DMS 273 treated with DMSO at 0.1 percent for 48 hours (cell line): ENCODE data around the gene NDUFC2.
A peak's percentile ranks its signal among the peaks of the same experiment; 100 is the strongest.
"Not testable (repeated sequence)": the region's sequence is repeated elsewhere in the genome, so short reads cannot be mapped to it uniquely, and the experiment has no call there.

ENCODE experiments used
- DNase-seq: peaks from one replicate; lab custom pipeline; 2025; lab: John Stamatoyannopoulos, UW

Gene NDUFC2

DNA sequence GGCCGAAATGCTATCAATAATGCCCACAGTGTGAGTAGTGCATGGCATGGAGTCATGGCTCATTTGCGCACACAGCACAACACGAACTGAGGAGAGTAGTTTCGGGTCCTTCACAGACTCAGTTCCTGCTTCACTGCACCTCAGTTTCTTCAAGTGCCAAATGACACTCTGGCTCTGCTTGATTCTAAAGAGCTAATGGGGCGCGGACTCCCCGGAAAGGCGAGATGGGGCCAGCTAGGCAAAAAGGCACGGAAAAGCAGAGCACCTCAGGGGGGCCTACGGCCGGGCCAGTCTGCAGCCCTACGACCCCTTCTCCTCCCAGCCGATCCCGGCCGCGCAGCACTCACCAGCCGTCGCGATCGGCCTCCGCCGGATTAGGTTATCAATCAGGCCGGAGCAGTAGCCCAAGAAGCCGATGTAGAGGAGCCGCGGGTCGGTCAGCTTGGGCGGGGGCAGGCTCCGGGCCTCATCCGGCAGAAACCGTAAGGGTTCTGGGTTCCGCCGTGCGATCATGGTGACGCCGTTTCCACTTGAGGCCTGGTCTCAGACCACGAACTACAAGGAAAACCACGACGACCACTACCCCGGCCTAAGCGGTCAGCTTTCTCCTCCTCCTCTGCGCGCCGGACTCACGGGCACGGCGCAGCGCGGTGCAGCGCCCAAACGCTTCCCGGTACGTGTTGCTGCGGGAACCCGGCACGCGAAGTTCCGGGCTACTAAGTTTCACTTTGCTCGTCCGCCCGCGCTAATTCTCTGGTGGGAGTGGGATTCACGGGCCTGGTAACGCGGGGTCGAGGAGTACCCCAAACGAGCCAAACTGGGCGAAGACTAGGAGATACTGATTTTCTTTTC lies at the start of gene NDUFC2:
Gene NDUFC2, minus strand, starts transcription at position 631 of the 852 bp plus-strand sequence. Its CDS starts 118 bp downstream, at position 513.
- DNase-seq, result no peak

- no peak for DNase-seq
Observed at GRCh38 chr11:78127403-78127802, 47.7 kb upstream of the NDUFC2 start.

GRCh38 chr11:78112582-78113275 lies 33.1 kb upstream of the NDUFC2 start:
- no peak for DNase-seq

DNA sequence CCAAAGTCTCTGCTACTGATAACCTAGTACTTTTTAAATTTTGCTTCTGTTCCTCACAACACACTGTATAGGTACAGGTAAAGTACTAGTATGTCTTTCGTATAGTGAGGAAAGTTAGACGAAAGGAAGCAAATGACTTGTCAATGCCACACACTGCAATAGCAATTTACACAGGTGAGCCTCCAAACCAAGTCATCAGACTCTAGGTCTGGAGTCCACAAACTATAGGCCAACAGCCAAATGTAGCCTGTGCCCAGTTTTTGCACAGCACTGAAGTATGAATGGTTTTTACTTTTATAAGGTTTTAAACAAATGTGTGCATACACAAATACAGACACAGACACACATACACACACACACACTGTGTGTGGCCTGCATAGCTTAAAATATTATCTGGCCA lies 31.6 kb upstream of the NDUFC2 start:
- no peak for DNase-seq

GRCh38 chr11:78110830-78111229 lies 31.2 kb upstream of the NDUFC2 start:
- no peak for DNase-seq

DNA sequence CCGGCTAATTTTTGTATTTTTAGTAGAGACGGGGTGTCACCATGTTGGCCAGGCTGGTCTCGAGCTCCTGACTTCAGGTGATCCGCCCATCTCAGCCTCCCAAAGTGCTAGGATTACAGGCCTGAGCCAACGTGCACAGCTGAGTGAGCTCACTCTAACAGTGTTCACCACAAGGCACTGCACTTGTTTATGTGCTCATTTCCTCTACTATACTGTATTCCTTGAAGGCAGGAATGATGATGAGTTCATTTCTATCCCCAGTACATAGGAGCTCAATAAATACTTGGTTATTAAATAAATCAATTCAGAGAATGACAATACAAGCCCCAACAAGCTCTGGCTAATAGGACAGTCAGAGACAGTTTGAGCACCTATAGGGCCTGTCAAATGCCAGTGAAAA lies 30.7 kb upstream of the NDUFC2 start:
- DNase-seq, result no peak

GRCh38 chr11:78109081-78110015 lies 29.7 kb upstream of the NDUFC2 start:
- DNase-seq, result peak; percentile 82

- no peak for DNase-seq
Observed at GRCh38 chr11:78100676-78101472, 21.2 kb upstream of the NDUFC2 start.

- no peak for DNase-seq
Observed at GRCh38 chr11:78100261-78100660, 20.6 kb upstream of the NDUFC2 start.

DNA sequence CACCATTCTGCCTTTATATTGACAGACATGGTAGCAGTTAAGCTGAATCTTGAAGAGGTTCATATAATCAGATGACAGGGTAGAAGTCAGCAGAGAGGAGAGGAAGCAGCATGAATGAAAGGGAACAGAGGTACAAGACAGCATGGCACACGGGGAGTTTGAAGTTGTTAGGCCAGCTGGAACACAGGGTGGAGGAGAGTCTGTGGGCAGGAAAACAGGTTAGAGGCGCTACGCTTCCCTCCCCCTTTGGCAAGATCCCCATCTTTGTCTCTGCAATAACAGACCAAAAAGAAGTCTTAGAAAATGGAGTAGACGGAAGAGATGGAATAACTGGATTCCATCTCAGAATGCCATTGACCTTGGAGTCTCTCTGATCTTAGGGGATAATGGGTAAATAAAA lies 20.0 kb upstream of the NDUFC2 start:
- DNase-seq, result no peak

GRCh38 chr11:78097666-78098385 lies 18.2 kb upstream of the NDUFC2 start:
- no peak for DNase-seq

- DNase-seq, result no peak
Observed at GRCh38 chr11:78094250-78094649, 14.6 kb upstream of the NDUFC2 start.

DNA sequence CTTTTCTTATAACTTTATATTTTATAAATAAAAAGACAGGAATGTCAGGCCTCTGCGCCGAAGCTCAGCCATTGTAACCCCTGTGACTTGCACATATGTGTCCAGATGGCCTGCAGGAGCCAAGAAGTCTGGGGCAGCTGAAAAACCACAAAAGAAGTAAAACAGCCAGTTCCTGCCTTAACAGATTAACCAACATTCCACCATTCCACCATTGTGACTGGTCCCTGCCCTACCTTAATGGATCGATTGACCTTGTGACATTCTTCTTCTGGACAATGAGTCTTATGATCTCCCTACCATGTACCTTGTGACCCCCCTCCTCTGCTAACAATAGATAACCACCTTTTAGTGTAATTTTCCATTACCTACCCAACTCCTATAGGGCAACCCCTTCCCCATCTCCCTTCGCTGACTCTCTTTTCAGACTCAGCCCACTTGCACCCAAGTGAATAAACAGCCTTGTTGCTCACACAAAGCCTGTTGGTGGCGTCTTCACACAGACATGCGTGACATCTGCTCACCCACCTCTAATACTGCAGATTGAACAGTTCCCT lies 6.9 kb upstream of the NDUFC2 start:
- not testable (repeated sequence) for DNase-seq

- no peak for DNase-seq
Observed at GRCh38 chr11:78085972-78086371, 6.3 kb upstream of the NDUFC2 start.

- DNase-seq, result not testable (repeated sequence)
Observed at GRCh38 chr11:78084506-78084905, 4.8 kb upstream of the NDUFC2 start.

DNA sequence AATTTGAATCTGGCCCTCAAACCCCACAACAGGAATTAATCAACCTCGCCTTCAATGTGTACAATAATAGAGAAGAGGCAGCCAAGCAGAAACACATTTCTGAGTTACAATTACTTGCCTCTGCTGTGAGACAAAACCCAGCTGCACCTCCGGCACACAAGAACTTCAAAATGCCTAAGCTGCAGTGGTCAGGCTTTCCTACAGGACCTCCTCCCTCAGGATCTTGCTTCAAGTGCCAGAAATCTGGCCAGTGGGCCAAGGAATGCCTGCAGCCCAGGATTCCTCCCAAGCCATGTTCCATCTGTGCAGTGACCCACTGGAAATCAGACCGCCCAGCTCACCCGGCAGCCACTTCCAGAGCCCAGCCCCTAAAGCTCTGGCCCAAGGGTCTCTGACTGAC lies 3.4 kb upstream of the NDUFC2 start:
- DNase-seq, result no peak

- no peak for DNase-seq
Observed at GRCh38 chr11:78082146-78082545, 2.5 kb upstream of the NDUFC2 start.

DNA sequence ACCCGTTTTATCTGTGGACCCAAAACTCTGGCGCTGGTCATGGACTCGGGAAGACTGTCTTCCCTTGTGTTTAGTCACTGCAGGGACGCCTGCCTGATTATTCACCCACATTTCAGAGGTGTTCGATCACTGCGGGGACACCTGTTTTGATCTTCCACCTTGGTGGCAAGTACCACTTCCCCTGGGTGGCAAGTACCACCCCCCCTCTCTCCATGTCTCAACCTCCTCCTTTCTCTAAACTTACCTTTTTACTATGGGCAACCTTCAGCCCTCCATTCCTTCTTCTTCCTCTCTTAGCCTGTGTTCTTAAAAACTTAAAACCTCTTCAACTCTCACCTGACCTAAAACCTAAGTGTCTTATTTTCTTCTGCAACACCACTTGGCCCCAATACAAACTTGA lies 1.9 kb upstream of the NDUFC2 start:
- no peak for DNase-seq

GRCh38 chr11:78080818-78081495 lies 1.3 kb upstream of the NDUFC2 start:
- peak; percentile 23 for DNase-seq
